HepG2 (cell line): ENCODE results near the gene SNX10. TPM values are rescaled to one million over a fixed set of nuclear protein-coding genes. Genes with fewer than 3 reads are reported as not detected.

ENCODE experiments used
- ATRX ChIP-seq: sonication (generic); formaldehyde crosslinking; IDR thresholded peaks from 2 replicates; pipeline ENCODE4 v1.4.0; 2020; ENCODE audit warnings: missing genetic modification reagents, borderline replicate concordance
- HOXA3 ChIP-seq: sonication (generic); formaldehyde crosslinking; IDR thresholded peaks from 2 replicates; pipeline ENCODE4 v1.5.0; 2020; ENCODE audit warnings: missing genetic modification reagents
- NRL ChIP-seq: sonication (generic); formaldehyde crosslinking; IDR thresholded peaks from 2 replicates; pipeline ENCODE4 v1.5.0; 2020; ENCODE audit warnings: missing genetic modification reagents, mild to moderate bottlenecking, moderate library complexity, borderline replicate concordance
- REPIN1 ChIP-seq: sonication (generic); formaldehyde crosslinking; IDR thresholded peaks from 2 replicates; pipeline ENCODE4 v1.8.0; 2022; ENCODE audit warnings: missing genetic modification reagents, low read depth, mild to moderate bottlenecking, borderline replicate concordance
- RNF2 ChIP-seq: fragments of 450-650 bp; conservative IDR thresholded peaks from 2 replicates; pipeline ENCODE4 v1.6.1; 2016; ENCODE audit warnings: low read depth
- SNAPC2 ChIP-seq: sonication (generic); formaldehyde crosslinking; IDR thresholded peaks from 2 replicates; pipeline ENCODE4 v1.8.1; 2022; ENCODE audit warnings: mild to moderate bottlenecking, missing genetic modification reagents
- ZFP36L1 ChIP-seq: sonication (generic); formaldehyde crosslinking; IDR thresholded peaks from 2 replicates; pipeline ENCODE4 v1.8.0; 2022; ENCODE audit warnings: mild to moderate bottlenecking, missing genetic modification reagents, moderate library complexity
- ZNF274 ChIP-seq: sonication (generic); formaldehyde crosslinking; IDR thresholded peaks from 2 replicates; pipeline ENCODE4 v1.5.1; 2020; ENCODE audit warnings: mild to moderate bottlenecking, missing genetic modification reagents
- ZNF570 ChIP-seq: sonication (generic); formaldehyde crosslinking; IDR thresholded peaks from 2 replicates; pipeline ENCODE4 v1.4.0; 2020; ENCODE audit warnings: mild to moderate bottlenecking, missing genetic modification reagents, borderline replicate concordance
- ZNF780A ChIP-seq: sonication (generic); formaldehyde crosslinking; IDR thresholded peaks from 2 replicates; pipeline ENCODE4 v1.8.0; 2022; ENCODE audit warnings: mild to moderate bottlenecking, missing genetic modification reagents, moderate library complexity
- polyA plus RNA-seq, 8 experiments: library from polyadenylated mRNA; depleted of rRNA in 3 of 8; stranded (reverse) in 7 of 8; unstranded in 1 of 8; fragments of >200 nt; fragmentation: Illumina TruSeq in 4 of 8; extraction: Trizol in 4 of 8; gene quantifications; 2 replicates each; pipeline versions ENCODE4 v1.2.1 to v1.2.3, GENCODE V29; 2011 to 2016; ENCODE audit warnings: low read depth in 4 of 8, missing spikeins in 1 of 8, mixed read lengths in 1 of 8; ENCODE audit not compliant: insufficient read depth in 1 of 8
- total RNA-seq, 5 experiments: library from RNA; depleted of rRNA; stranded (reverse); fragments of >200 nt; fragmentation: Illumina TruSeq; extraction: Trizol; gene quantifications; 2 replicates each; pipeline ENCODE4 v1.2.3, GENCODE V29; 2016; ENCODE audit warnings: low read depth in 1 of 5
- TF ChIP-seq, protein P1 (sequence below): sonication (generic); formaldehyde crosslinking; IDR thresholded peaks from 2 replicates; pipeline ENCODE4 v1.4.0; 2020; ENCODE audit warnings: low read depth, missing genetic modification reagents
- TF ChIP-seq, protein P2 (sequence below): sonication (generic); formaldehyde crosslinking; IDR thresholded peaks from 2 replicates; pipeline ENCODE4 v1.4.0; 2020; ENCODE audit warnings: mild to moderate bottlenecking, missing genetic modification reagents
- TF ChIP-seq, protein P3 (sequence below): sonication (generic); formaldehyde crosslinking; IDR thresholded peaks from 2 replicates; pipeline ENCODE4 v1.5.1; 2020; ENCODE audit warnings: missing genetic modification reagents, mild to moderate bottlenecking, borderline replicate concordance
- TF ChIP-seq, protein P4 (sequence below): sonication (generic); formaldehyde crosslinking; IDR thresholded peaks from 2 replicates; pipeline ENCODE4 v1.5.0; 2020; ENCODE audit warnings: mild to moderate bottlenecking, missing genetic modification reagents, borderline replicate concordance
- TF ChIP-seq, protein P5 (sequence below): sonication (generic); formaldehyde crosslinking; IDR thresholded peaks from 2 replicates; pipeline ENCODE4 v1.8.1; 2023; ENCODE audit warnings: missing genetic modification reagents, mild to moderate bottlenecking, borderline replicate concordance

Gene SNX10
- total and polyA plus RNA-seq, 2 of the 13 experiments (the other 11 are each of a cell fraction or from before 2014, with no cell fraction given) = 26.0 to 27.6 TPM

DNA sequence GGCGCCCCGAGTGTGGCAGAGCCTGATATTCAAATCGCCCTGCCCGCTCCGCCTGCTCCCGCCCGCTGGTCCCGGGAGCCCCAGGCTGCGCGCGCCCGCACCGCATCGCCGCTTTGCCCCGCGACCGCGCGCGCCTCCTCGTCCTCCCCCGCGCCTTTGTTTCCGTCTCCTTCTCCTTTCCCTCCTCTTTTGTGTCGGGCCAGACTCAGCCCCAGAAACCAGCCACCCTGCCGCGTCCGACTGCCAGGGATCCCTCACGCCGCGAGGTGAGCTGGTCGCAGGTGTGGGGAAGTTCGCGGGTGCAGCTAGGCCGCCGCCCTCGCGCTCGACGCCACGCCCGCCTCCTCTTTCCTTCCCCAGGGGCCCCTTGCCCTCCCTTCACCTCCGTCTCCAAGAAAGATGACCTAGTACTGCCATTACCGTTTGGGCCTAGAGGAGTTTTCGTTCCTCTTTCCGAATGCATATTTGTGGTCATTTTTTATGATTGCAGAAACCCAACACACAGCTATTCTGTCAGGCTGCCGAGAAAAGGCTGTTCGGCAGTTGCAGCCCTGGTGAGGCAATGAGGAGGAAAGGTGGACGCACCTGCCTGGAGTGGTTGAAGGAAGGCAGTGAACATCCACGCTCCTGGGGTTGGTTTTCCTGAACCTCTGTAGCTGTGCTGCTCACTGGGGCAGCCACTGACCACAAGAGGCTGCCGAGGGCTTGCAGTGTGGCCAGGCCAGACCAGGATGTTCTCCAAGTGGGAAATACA, 107.3 kb downstream of the SNX10 start (continued):
- TF ChIP-seq, protein P1, sequence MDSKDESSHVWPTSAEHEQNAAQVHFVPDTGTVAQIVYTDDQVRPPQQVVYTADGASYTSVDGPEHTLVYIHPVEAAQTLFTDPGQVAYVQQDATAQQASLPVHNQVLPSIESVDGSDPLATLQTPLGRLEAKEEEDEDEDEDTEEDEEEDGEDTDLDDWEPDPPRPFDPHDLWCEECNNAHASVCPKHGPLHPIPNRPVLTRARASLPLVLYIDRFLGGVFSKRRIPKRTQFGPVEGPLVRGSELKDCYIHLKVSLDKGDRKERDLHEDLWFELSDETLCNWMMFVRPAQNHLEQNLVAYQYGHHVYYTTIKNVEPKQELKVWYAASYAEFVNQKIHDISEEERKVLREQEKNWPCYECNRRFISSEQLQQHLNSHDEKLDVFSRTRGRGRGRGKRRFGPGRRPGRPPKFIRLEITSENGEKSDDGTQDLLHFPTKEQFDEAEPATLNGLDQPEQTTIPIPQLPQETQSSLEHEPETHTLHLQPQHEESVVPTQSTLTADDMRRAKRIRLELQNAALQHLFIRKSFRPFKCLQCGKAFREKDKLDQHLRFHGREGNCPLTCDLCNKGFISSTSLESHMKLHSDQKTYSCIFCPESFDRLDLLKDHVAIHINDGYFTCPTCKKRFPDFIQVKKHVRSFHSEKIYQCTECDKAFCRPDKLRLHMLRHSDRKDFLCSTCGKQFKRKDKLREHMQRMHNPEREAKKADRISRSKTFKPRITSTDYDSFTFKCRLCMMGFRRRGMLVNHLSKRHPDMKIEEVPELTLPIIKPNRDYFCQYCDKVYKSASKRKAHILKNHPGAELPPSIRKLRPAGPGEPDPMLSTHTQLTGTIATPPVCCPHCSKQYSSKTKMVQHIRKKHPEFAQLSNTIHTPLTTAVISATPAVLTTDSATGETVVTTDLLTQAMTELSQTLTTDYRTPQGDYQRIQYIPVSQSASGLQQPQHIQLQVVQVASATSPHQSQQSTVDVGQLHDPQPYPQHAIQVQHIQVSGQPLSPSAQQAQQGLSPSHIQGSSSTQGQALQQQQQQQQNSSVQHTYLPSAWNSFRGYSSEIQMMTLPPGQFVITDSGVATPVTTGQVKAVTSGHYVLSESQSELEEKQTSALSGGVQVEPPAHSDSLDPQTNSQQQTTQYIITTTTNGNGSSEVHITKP = no peak
- TF ChIP-seq, protein P2, sequence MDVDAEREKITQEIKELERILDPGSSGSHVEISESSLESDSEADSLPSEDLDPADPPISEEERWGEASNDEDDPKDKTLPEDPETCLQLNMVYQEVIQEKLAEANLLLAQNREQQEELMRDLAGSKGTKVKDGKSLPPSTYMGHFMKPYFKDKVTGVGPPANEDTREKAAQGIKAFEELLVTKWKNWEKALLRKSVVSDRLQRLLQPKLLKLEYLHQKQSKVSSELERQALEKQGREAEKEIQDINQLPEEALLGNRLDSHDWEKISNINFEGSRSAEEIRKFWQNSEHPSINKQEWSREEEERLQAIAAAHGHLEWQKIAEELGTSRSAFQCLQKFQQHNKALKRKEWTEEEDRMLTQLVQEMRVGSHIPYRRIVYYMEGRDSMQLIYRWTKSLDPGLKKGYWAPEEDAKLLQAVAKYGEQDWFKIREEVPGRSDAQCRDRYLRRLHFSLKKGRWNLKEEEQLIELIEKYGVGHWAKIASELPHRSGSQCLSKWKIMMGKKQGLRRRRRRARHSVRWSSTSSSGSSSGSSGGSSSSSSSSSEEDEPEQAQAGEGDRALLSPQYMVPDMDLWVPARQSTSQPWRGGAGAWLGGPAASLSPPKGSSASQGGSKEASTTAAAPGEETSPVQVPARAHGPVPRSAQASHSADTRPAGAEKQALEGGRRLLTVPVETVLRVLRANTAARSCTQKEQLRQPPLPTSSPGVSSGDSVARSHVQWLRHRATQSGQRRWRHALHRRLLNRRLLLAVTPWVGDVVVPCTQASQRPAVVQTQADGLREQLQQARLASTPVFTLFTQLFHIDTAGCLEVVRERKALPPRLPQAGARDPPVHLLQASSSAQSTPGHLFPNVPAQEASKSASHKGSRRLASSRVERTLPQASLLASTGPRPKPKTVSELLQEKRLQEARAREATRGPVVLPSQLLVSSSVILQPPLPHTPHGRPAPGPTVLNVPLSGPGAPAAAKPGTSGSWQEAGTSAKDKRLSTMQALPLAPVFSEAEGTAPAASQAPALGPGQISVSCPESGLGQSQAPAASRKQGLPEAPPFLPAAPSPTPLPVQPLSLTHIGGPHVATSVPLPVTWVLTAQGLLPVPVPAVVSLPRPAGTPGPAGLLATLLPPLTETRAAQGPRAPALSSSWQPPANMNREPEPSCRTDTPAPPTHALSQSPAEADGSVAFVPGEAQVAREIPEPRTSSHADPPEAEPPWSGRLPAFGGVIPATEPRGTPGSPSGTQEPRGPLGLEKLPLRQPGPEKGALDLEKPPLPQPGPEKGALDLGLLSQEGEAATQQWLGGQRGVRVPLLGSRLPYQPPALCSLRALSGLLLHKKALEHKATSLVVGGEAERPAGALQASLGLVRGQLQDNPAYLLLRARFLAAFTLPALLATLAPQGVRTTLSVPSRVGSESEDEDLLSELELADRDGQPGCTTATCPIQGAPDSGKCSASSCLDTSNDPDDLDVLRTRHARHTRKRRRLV (CRISPR knock-in tag) = no peak
- TF ChIP-seq ZFP36L1 (no peak), SNAPC2 (CRISPR knock-in tag) (no peak), HOXA3 (no peak), ZNF274 (CRISPR knock-in tag) (0 out of 2 replicates have a peak, but pooled peaks have one; percentile 32), ZNF780A (CRISPR knock-in tag) (no peak), REPIN1 (CRISPR knock-in tag) (no peak), NRL (CRISPR knock-in tag) (no peak), ZNF570 (CRISPR knock-in tag) (no peak), ATRX (no peak), RNF2 (0 out of 2 replicates have a peak, but pooled peaks have one; percentile 50)
- TF ChIP-seq, protein P3, sequence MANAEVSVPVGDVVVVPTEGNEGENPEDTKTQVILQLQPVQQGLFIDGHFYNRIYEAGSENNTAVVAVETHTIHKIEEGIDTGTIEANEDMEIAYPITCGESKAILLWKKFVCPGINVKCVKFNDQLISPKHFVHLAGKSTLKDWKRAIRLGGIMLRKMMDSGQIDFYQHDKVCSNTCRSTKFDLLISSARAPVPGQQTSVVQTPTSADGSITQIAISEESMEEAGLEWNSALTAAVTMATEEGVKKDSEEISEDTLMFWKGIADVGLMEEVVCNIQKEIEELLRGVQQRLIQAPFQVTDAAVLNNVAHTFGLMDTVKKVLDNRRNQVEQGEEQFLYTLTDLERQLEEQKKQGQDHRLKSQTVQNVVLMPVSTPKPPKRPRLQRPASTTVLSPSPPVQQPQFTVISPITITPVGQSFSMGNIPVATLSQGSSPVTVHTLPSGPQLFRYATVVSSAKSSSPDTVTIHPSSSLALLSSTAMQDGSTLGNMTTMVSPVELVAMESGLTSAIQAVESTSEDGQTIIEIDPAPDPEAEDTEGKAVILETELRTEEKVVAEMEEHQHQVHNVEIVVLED (CRISPR knock-in tag) = no peak
- TF ChIP-seq, protein P4, sequence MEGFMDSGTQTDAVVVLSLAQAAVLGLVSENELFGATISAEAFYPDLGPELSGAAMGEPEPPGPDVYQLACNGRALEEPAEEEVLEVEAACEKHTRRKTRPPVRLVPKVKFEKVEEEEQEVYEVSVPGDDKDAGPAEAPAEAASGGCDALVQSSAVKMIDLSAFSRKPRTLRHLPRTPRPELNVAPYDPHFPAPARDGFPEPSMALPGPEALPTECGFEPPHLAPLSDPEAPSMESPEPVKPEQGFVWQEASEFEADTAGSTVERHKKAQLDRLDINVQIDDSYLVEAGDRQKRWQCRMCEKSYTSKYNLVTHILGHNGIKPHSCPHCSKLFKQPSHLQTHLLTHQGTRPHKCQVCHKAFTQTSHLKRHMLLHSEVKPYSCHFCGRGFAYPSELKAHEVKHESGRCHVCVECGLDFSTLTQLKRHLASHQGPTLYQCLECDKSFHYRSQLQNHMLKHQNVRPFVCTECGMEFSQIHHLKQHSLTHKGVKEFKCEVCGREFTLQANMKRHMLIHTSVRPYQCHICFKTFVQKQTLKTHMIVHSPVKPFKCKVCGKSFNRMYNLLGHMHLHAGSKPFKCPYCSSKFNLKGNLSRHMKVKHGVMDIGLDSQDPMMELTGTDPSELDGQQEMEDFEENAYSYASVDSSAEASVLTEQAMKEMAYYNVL (CRISPR knock-in tag) = no peak
- TF ChIP-seq, protein P5, sequence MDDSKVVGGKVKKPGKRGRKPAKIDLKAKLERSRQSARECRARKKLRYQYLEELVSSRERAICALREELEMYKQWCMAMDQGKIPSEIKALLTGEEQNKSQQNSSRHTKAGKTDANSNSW (CRISPR knock-in tag) = no peak
